CD4-positive, alpha-beta T cell treated with Interferon alpha-2 for 1 hour (primary cell): ENCODE measurements around the gene GRIA3.

Source experiments
- DNase-seq, 2 donors: peaks; one replicate each; pipeline ENCODE4 v3.0.0-alpha.2; 2020 to 2022

GRIA3 gene

DNA sequence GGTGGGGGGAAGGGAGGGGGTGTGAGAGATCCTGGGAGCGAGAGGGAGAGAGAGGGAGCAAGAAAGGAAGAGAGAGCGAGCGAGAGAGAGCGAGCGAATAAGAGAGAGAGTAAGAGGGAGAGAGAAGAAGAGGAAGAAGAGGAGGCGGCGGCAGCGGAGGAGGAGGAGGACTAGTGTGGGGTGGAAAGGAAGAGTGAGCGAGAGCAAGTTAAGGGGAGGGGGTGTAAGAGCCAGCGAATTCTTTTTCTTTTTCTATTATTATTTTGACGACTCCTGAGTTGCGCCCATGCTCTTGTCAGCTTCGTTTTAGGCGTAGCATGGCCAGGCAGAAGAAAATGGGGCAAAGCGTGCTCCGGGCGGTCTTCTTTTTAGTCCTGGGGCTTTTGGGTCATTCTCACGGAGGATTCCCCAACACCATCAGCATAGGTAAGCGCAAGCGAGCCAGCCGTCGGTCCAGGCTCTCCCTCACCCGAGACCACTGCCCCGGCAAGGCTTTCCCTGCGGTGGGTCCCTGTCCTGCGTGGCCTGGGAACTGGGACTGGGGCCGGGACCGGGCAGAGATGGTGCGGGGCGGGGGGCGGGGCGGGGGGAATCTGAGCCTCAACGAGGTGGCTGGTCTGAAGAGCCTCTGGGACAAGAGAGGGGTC, at the start of gene GRIA3:
Gene GRIA3 (plus strand): TSS at position 60 of the 647 bp plus-strand sequence. CDS start 258 bp downstream, at position 318.
- DNase-seq: no peak

DNA sequence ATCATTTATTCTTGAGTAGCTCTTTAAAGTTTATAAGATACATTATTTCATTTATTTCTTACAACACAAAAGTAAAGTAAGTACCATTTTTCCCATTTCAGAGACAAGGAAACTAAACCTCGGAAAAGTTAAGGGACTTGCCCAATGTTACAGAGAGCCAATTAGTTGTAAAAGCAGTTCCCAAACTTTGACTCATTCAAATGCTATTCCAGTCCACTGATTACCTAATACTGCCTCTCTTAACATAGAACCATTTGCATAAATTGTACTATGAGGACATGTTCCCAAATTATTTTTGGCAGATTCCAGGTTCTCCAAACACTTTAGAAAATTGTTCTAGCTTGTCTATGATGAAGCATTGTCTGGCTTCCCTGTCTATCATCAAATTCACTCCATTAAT, 45.6 kb upstream of the GRIA3 start:
- no peak for DNase-seq

DNA sequence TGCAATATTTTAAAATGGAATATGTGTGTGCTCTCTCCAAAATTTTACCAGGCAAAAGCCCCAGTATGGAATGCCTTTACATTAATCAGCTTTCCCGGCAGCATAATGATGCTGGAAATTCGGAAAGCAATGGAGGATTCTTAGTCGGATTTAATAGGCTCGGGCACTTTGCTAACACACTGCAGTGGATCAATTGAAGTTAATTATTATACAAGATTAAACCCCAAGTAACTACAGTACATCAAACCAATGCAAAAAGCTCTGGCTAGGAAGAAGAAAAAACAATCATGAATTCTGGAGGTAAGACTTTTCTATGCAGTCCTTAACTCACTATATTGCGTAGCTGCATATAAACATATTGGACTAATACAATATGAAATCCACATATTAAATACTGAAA, 43.6 kb upstream of the GRIA3 start:
- no peak for DNase-seq

DNA sequence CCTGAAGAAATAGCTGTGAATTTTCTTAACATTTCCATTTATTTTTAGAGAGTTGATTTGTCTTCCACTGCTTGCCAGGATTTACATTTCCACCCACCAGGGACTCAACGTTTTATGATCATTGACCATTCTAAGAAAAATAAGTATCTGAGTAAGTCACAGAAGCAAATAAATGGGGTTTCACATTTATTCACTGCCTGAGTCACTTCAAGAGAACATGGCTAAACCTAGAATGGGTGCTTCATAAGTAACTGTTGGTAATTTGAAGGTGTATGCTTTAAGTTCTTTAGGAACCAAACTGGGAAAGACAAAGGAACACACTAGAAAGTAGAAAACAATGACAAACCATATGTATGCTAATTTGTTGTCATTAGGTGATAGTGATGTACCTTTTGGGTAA, 43.2 kb upstream of the GRIA3 start:
- DNase-seq: no peak

DNA sequence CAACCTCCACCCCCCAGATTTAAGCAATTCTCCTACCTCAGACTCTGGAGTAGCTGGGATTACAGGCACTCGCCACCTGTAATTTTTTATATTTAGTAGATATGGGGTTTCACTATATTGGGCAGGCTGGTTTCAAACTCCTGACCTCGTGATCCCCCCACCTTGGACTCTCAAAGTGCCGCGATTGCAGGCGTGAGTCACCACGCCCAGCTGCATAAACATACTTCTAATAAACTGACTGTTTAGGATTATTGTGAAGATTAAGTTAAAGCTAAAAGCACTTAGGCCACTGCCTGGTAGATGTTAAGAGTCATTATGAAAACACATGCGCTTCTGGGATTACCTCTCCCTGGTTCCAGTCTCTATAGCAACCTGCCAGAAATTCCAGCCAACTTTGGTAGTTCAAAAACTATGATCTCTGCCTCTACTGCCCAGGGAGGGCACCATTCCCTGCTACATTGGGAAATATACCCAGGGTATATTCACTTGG, 30.2 kb upstream of the GRIA3 start:
- DNase-seq: no peak

DNA sequence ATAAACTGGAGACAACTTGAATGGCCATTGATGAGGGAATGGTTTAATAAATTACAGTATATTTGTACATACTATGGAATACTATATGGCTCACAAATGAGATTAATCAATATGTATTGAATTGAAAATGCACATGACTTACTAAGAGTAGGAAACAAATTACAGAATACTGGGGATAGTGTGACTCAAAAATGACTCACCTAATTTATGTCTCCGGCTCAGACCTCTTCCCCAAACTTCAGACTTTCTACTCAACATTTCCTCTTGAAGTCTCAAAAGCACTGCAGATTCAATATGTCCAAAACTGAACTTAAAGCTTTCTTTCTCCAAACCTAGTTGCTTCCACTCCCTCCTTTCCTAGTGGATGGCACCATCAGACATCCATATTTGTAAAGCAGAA, 28.8 kb upstream of the GRIA3 start:
- no peak for DNase-seq

DNA sequence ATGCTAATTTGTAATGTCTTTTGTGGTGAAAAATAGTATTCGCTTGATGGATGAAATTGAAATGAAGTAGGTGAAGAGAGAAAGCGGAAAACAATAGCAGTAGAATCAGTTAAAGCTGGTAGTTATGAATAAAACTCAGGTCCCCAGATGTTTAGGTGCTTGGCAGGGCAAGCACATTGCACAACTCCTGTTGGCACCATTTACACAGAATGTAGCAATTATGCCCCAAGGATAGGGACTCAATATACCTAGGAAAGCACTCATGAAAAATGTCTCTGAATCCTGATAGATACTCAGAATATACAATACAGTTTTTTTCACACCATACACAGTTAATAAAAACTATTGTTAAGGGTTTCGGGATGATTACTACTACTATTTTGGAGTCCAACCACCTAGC, 26.5 kb upstream of the GRIA3 start:
- DNase-seq: no peak

DNA sequence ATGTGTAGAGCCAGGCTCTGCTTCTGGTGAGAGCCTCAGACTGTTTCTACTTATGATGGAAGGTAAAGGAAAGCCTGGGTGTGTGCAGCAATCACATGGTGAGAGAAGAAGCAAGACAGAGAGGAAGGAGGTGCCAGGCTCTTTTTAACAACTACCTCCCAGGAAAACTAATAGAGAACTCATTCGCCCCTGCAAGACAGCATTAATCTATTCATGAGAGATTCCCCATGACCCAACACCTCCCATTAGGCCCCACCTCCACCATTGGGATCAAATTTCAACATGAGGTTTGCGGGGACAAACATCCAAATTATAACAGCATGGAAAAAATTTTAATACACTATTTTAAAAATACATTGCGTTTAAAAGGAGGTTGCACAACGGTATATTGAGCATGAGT, 24.7 kb upstream of the GRIA3 start:
- no peak for DNase-seq

DNA sequence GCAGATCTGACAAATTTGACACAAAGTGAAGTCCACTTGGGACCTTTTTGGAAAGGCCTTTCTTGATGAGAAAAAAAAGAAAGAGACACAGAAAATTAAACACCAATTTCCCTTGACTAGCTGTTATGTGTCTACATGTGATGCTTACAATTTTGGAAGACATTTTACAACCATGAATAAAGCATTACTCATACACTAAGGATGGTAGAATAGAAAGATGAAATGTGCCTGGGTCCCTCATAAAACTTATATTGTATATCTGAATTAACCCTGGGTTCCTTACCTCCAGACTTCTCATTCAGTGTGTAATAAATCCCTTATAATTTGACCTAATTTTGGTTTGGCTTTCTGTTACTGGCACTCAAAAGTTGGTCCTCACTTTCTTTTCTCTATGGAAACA, 16.5 kb upstream of the GRIA3 start:
- no peak for DNase-seq

DNA sequence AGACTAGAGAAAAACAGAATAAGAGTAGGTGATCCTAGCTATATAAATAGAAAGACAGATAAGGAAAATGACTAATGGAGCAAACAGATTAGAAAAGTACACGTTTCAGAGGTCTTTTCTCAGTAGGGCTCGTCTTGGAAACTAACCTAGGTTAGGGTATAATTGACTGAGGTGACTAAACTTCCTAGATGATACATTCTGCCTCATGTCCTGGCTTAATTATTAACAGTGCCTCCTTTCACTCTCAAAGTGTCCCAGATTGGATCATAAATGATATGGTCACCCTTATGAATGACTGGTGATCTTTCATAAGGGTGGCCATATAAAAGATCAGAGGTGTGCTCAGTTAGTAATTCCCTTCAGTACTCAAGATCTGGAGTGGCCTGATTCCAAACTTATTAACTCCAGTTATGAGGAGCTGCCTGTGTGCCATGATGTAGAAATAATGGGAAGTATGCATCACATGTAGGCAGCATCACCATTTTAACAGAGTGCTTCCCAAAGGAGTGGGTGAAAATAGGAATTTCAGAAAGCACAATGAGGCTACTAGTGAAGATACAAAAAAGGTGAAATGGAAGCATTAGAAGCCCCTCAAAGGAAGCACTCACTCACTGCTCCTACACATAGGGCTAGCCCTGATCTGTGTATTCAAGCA, 14.7 kb upstream of the GRIA3 start:
- no peak for DNase-seq

DNA sequence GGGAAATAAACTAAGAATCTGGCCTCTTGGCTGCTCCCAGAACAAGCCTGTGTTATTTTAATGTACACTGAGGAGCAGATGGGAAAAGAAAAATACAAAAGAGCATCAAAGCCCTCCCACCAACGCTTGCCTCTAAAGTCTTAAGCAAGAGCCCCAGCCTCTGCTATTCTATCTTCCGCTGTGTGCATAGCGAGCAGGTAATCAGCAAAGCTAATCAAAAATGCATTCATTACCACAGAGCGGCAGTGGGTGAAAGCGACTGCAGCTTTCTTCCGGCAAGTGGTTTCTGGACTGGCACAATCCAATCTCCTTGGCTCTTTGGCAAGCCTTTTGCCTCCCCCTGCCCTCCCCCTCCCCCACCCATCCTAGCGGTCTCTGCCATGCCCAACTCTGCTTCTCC, 13.5 kb upstream of the GRIA3 start:
- DNase-seq: no peak

DNA sequence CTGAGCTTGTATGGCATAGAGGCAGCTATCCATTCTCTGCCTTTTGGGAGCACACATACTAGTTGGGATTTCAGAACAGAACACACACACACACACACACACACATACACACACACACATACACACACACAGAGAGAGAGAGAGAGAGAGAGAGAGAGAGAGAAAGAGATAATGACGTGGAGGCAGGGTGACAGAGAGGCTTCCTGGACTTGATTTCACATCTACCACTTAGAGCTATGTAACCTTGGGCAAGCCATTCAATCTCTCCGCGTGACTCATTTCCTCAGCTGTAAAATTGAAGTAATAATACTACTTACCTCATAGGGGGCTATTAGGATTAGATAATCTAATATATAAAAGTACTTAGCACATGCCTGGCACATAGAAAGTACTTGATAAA, 12.3 kb upstream of the GRIA3 start:
- no peak for DNase-seq

DNA sequence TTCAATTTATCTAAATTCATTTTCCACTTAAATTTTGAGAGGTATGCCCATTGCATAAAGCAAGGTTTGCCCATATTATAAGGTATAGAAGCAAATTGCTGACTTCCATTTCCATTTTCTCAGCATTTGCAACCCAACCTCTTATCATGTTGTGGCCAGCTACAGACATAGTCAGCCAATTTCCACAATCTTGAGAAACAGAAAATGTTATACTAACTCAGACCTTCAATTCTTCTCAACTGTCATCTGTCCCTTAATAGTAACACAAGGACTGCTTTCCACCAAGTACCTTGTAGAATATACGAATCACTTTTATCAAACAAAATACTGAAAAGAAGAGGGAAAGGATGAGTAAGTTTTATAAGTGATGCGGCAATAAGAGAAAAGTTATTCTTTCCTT, 11.2 kb upstream of the GRIA3 start:
- DNase-seq: no peak

DNA sequence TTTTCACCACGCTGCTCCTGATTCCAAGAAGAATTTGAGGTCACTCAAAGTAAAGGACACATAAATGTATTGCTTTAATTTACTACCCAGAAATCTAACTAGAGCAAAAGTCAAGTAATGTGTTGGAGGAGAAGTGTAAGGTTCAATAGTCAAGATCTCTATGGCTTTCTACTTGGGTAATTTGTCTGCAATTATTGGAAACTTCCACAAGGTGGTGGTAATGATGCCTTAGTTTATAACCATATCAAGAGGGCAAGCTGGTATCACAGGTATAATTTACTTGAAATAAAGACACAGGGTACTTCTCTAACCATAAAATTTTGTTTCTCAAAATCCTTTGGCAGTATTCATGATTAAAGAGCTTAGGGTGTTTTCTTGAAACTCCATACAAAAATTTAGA, 10.2 kb upstream of the GRIA3 start:
- no peak for DNase-seq

DNA sequence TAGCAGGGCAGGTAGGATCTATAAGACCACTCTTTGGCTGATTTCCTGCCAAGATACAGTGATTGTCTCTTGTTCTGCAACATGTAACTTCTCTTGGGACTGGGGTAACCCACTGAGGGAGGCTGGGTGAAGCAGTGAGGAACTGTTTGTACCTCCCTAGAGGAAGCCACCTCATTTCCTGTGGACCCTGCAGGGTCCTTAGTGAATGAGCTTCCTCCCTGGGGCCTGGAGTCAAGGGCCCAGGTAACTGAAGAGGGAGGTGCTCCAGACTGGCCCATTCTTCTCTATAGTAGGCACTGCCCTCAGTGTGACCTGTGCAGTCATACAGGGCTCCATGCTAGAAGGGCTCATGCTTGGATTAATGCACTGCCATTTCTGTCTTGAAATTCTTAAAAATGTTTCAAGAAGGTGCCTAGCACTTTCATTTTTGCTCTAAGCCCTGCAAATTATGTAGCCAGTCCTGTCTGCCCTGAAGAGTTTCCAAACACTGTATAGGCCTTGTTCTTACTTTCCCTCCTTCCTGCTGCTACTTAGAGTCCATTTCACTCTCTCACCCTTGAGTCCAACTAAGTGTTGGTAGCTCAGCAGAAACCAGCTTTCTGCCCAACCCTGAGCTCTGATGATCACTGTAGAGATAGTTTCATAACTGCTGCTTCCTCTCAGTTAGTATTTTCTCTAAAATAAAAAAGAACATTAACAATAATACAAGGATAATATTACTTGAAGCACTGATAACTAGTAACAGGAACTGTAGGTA, 8.5 kb upstream of the GRIA3 start:
- DNase-seq: no peak

DNA sequence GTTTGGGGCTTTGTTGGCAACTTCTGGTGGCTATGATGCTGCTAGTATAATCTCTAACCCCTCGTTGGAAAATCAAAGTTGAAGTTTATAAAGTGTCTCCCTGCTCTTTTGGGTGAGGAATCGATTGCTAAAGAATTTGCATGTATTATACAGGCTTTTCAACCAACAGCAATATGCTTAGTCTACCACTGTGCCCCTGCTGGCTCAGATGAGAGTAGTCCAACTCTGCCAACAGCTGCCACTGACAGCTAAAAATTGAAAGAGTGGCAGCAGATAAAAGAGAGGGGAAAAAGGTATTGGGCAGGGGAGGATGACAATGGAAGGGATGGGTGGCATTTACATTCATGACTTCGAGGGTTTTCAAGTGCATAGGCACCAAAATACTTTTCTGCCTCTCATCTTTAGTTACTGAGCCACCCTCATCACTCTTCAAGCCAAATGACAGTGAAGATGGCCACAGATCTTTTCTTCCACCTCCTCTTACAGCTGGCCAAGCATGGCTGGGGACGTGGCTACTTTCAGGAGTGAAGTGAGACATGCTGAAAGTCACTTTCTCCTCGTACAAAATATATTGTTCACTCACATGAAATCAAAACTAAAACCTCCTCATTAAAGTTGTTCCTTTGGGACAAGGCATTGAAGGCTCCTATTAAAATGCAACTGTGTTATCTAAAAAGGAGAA, 2.7 kb upstream of the GRIA3 start:
- no peak for DNase-seq

DNA sequence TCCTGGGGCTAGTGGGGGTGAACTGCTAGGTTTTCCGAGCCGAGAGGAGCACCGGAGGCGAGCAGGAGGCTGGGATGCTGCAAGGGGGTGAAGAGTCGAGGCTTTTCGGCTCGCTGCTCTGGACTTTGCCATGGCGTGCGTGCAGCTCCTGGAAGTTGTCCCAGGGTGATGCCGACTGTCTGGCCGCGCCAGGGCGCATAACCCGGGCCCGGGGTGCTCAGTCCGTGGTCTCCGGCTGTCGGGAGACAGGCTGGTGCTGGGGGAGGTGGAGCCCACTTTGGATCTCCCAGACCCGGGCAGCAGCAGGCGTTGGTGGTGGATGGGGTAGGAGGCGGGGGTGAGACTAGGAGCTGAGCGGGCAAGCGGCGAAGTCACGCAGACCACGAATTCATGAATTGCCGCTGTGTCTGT, 793 bp downstream of the GRIA3 start:
- DNase-seq: no peak

DNA sequence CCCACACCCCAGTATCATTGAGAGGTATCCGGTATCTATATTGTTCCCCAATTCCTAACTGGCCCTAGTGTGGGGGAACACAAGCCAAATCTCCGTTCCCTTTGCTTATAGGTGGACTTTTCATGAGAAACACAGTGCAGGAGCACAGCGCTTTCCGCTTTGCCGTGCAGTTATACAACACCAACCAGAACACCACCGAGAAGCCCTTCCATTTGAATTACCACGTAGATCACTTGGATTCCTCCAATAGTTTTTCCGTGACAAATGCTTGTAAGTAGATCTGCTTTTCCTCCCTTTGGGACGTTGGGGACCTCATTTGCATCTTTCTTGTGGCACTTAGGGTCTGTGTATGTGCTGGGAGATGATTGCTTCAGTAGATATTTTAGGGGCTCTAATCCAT, 1.6 kb downstream of the GRIA3 start:
- DNase-seq: no peak

DNA sequence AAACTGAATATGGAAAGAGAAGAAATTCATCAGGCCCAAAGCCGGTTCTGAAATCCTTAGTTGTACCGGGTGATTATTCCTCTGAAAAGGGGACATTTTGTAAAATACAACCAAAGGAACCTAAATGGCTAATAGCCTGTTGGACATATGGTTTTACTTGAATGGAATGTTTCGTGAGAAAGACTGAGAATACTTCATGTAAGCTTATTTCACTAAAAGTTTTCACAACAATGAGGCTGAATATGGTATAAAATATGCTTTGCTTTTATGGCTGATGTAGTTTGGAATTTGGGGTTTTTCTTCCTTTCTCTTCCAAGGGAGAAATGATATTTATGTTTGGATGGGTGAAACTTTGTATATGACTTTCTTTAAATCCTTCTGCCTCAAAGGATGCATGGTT, 2.7 kb downstream of the GRIA3 start:
- no peak for DNase-seq

DNA sequence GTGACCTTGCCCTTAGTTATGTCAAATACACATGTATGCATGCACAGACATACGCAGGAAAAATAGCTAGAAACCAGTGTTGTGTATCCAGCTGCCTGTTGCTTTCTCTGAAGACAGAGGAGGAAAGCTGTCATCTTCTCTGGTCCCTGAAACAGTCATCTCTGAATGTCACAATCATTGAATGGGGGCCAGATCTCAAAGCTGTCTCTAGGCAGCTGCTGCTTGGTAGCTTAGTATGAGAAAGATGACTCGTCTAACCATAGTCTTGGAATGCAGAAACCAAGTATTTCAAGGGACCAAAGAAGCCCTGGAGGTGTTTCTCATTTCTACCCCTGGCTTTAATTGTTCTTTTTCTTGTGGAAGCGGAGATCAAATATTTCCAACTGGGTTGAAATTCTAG, 4.0 kb downstream of the GRIA3 start:
- DNase-seq: no peak

DNA sequence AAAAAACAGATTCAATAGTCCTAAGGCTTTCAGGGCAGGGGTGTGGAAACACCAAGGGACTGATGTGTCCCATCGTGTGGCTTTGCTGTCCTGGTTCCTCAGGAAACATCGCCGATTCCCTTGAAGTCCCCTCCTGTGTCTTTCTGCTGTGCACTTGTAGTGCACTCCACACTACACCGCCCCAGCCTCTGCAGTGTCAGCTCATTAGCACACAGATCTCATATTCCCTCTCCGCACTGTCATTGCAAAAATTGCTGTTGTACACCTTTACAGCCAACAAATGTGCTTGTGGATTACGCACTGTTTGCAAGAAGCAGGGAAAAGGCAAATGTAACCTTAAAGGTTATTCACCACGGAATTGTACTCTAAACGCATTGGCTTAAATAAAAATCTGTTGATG, 5.3 kb downstream of the GRIA3 start:
- DNase-seq: no peak

DNA sequence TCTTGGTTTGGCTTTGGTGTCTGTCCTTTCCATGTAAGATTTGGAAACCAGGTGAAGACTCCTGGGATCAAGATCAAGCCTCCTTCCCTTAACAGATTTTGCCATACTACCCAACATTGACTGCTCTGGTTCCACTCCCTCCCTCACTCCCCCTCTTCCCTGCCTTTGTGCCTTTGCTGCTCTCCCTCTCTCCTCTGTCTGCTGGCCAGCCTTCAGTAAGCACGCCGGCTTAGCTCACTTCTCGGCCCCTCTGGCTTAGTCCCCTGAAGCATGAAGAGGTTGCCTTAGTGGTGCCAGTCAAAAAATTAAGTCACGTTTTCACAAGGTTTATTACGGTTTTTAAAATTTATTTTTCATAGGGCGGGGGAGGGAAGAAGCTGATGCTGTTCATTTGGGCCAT, 6.0 kb downstream of the GRIA3 start:
- DNase-seq: no peak

DNA sequence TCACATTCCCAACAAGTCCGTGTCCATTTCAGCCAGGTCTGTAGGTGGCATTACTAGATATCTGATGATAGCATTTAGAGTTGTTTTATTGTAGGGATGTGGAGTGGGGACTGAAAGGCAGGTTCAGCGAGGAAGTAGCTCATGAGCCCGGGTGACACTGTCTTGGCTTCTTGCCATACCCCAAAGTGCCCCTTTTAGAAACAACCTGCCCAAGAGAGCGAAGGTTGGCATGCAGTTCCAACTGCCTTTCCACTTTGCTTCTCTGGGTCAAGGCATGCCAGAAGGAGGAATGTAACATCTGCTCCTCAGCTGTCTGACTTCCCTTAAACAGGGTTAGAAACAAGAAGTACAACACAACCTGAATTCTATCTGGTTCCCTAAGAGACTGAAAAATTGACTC, 9.0 kb downstream of the GRIA3 start:
- no peak for DNase-seq

DNA sequence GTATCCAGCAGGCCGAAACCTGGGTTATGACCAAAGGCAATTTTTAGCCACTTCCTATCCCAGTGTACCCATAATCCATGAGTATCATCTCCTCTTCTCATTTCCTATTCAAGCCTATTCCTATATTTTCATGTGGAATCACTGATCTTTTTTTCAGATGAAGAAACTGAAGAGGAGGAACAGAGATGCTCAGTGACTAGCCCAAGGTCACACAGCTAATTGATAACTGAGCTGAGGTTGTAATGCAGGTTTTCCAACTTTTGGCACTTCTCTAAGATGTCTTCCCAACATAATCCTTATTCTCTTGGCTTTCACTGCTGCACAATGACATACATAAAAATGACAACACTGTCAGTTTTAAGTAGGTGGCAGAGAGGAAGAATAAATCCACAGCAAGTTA, 15.3 kb downstream of the GRIA3 start:
- DNase-seq: no peak
